Right kidney (tissue), 1 donor: ENCODE data around the gene RNLS.

Source experiments
- DNase-seq: peaks from one replicate; pipeline ENCODE4 v3.0.0-alpha.2; 2016

RNLS gene

GRCh38 chr10:88228130-88228529, 355.0 kb downstream of the RNLS start:
- no peak for DNase-seq

GRCh38 chr10:88227342-88228018, 355.6 kb downstream of the RNLS start:
- DNase-seq, result no peak

DNA sequence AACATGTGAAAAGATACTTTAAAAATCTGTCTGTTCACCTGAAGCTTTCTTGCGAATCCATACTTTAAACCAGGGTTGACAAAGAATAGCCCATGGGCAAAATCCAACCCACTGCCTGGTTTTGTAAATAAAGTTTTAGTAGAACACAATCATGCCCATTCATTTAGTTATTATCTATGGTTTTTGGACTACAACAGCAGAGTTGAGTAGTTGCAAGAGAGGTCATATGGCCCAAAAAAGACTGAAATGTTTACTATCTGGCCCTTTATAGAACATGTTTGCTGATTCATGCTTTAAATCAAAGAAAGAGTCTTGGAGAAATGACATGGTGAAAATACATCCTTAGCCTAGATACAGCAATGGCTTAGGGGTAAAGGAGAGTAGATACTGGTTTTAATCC, 356.2 kb downstream of the RNLS start:
- no peak for DNase-seq

DNA sequence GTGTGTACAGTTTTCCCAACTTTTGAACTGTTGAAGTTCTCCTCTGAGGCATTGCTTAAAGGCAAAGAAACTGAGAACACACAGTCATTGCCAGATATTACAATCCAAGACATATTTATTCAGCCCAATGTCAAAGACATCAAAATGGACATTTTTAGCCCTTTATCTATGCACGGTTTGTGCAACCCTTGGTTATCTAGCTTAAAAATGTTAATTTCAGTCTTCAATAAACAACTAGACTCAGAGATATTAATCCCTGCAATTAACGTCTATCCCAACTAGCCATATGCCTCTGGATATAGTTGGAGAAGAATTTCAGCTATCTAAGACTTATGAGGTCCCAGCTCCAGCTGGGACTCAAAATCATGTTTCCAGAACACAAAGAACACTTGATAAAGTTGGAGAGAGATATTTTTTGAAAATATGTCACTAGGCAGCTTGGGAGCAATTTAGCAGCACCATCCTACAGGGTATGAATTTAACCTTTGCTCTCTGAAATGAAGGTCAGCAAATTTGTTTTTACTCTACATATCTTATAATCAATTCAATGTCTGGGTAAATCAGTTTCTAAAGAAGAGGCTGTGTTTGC, 357.0 kb downstream of the RNLS start:
- DNase-seq, result no peak
